Activated naive CD4-positive, alpha-beta T cell treated with anti-CD3 and anti-CD28 coated beads, Interleukin-2, amount 50 U/mL, for 72 hours (primary cell): Measurements from ENCODE around the gene BRMS1. TPM values are rescaled to one million over a fixed set of nuclear protein-coding genes. Genes with fewer than 3 reads are reported as not detected.
"Not testable (repeated sequence)": the region's sequence is repeated elsewhere in the genome, so short reads cannot be mapped to it uniquely, and the experiment has no call there.

Source experiments
- ATAC-seq, 2 donors: fragments of 150-1000 bp; cut with Tn5 transposase; 2 replicates each; pipeline ENCODE4 v1.10.0; 2021; ENCODE audit warnings: mild to moderate bottlenecking in 2 of 2, moderate library complexity in 2 of 2
- DNase-seq, 2 donors: peaks; one replicate each; pipeline ENCODE4 v3.0.0; 2021 to 2022; ENCODE audit warnings: low spot score in 2 of 2
- H3K27ac Mint-ChIP-seq, 2 donors: one replicate each; pipeline ENCODE4 v1.8.0; 2022; ENCODE audit warnings: mild to moderate bottlenecking in 2 of 2, mixed read lengths in 2 of 2
- H3K36me3 Mint-ChIP-seq, 2 donors: one replicate each; pipeline ENCODE4 v1.8.0; 2022; ENCODE audit warnings: mixed read lengths in 2 of 2
- H3K9me3 Mint-ChIP-seq, 2 donors: one replicate each; pipeline ENCODE4 v1.8.0; 2022; ENCODE audit warnings: mixed read lengths in 2 of 2
- total RNA-seq, 2 donors: library from RNA; stranded (reverse); gene quantifications; one replicate each; pipeline ENCODE4 v1.2.3, GENCODE V29; 2022

Gene BRMS1
- total RNA-seq, 2 donors from 2014 or later: 32.1 to 33.5 TPM

- no peaks in the 10 kb centered on the region for H3K9me3 Mint-ChIP-seq
- H3K27ac Mint-ChIP-seq: no peak overlapping the region
- DNase-seq: no peak
- H3K36me3 Mint-ChIP-seq: no peaks in the 10 kb centered on the region
- ATAC-seq: no peak
Observed at GRCh38 chr11:66332371-66333219, 12.3 kb downstream of the BRMS1 start.

- no peaks in the 10 kb centered on the region for H3K9me3 Mint-ChIP-seq
Observed at GRCh38 chr11:66331542-66332370, 13.1 kb downstream of the BRMS1 start.

GRCh38 chr11:66330931-66331330 lies 14.0 kb downstream of the BRMS1 start:
- H3K27ac Mint-ChIP-seq: no peak overlapping the region
- H3K36me3 Mint-ChIP-seq: no peaks in the 10 kb centered on the region
- H3K9me3 Mint-ChIP-seq: no peaks in the 10 kb centered on the region
- ATAC-seq (no peak), DNase-seq (no peak)

More at GRCh38 chr11:66331542-66332370, 13.1 kb downstream of the BRMS1 start:
- H3K27ac Mint-ChIP-seq: no peak overlapping the region
- no peak for ATAC-seq
- no peaks in the 10 kb centered on the region for H3K36me3 Mint-ChIP-seq
- no peak for DNase-seq

- no peak for DNase-seq
- H3K9me3 Mint-ChIP-seq: no peaks in the 10 kb centered on the region
- no peak for ATAC-seq
- no peaks in the 10 kb centered on the region for H3K36me3 Mint-ChIP-seq
- H3K27ac Mint-ChIP-seq: peak overlapping the region in 1 of 2 donors; percentile 50
Observed at GRCh38 chr11:66329165-66329673, 15.7 kb downstream of the BRMS1 start.

- DNase-seq (peak; percentile 85 to 89), ATAC-seq (peak; percentile 87 to 89)
- Mint-ChIP-seq H3K9me3 (no peaks in the 10 kb centered on the region), H3K27ac (peak overlapping the region in 1 of 2 donors; percentile 50), H3K36me3 (no peaks in the 10 kb centered on the region)
Observed at GRCh38 chr11:66328302-66329144, 16.4 kb downstream of the BRMS1 start.

GRCh38 chr11:66328031-66328301 lies 16.9 kb downstream of the BRMS1 start:
- no peak for DNase-seq
- Mint-ChIP-seq H3K36me3 (no peaks in the 10 kb centered on the region), H3K9me3 (no peaks in the 10 kb centered on the region), H3K27ac (peak overlapping the region in 1 of 2 donors; percentile 50)
- peak; percentile 32 to 51 for ATAC-seq

- H3K9me3 Mint-ChIP-seq: no peaks in the 10 kb centered on the region
- H3K27ac Mint-ChIP-seq: peak overlapping the region; percentile 0 to 50
- ATAC-seq (no peak), DNase-seq (no peak)
- H3K36me3 Mint-ChIP-seq: no peaks in the 10 kb centered on the region
Observed at GRCh38 chr11:66327171-66328030, 17.5 kb downstream of the BRMS1 start.

- no peaks in the 10 kb centered on the region for H3K9me3 Mint-ChIP-seq
- ATAC-seq (peak; percentile 18 to 21), DNase-seq (peak in 1 of 2 donors; percentile 32)
- no peaks in the 10 kb centered on the region for H3K36me3 Mint-ChIP-seq
- peak overlapping the region in 1 of 2 donors; percentile 50 for H3K27ac Mint-ChIP-seq
Observed at GRCh38 chr11:66326261-66327111, 18.4 kb downstream of the BRMS1 start.

- Mint-ChIP-seq H3K27ac (peak overlapping the region in 1 of 2 donors; percentile 50), H3K9me3 (no peaks in the 10 kb centered on the region), H3K36me3 (peaks cover 0 to under 1% of the 10 kb centered on the region in 2 donors)
- ATAC-seq: no peak
- DNase-seq: no peak
Observed at GRCh38 chr11:66325263-66325671, 19.6 kb downstream of the BRMS1 start.

GRCh38 chr11:66324664-66325063 lies 20.2 kb downstream of the BRMS1 start:
- no peak for ATAC-seq
- DNase-seq: no peak
- Mint-ChIP-seq H3K9me3 (no peaks in the 10 kb centered on the region), H3K36me3 (peaks cover 0 to 7% of the 10 kb centered on the region in 2 donors), H3K27ac (peak overlapping the region in 1 of 2 donors; percentile 29)

- Mint-ChIP-seq H3K27ac (no peak overlapping the region), H3K36me3 (peaks cover 0 to 16% of the 10 kb centered on the region in 2 donors), H3K9me3 (peaks cover 0 to 9% of the 10 kb centered on the region in 2 donors)
- DNase-seq (no peak), ATAC-seq (no peak)
Observed at GRCh38 chr11:66323684-66324083, 21.2 kb downstream of the BRMS1 start.

GRCh38 chr11:66322732-66323427 lies 22.0 kb downstream of the BRMS1 start:
- DNase-seq (no peak), ATAC-seq (no peak)
- H3K27ac Mint-ChIP-seq: no peak overlapping the region
- H3K9me3 Mint-ChIP-seq: peaks cover 0 to 10% of the 10 kb centered on the region in 2 donors
- H3K36me3 Mint-ChIP-seq: peaks cover 0 to 19% of the 10 kb centered on the region in 2 donors

- no peak for DNase-seq
- H3K36me3 Mint-ChIP-seq: peaks cover 0 to 19% of the 10 kb centered on the region in 2 donors
Observed at GRCh38 chr11:66321606-66322005, 23.3 kb downstream of the BRMS1 start.

GRCh38 chr11:66320748-66321147 lies 24.2 kb downstream of the BRMS1 start:
- Mint-ChIP-seq H3K36me3 (peaks cover 0 to 19% of the 10 kb centered on the region in 2 donors), H3K9me3 (peaks cover 0 to 10% of the 10 kb centered on the region in 2 donors)
- not testable (repeated sequence) for ATAC-seq, DNase-seq, H3K27ac Mint-ChIP-seq

More at GRCh38 chr11:66321606-66322005, 23.3 kb downstream of the BRMS1 start:
- H3K27ac Mint-ChIP-seq: no peak overlapping the region
- H3K9me3 Mint-ChIP-seq: peaks cover 0 to 10% of the 10 kb centered on the region in 2 donors
- ATAC-seq: no peak
